Measurements from ENCODE around the gene C5orf34. TPM values are rescaled to one million over a fixed set of nuclear protein-coding genes. Genes with fewer than 3 reads are reported as not detected.

Gene C5orf34
- total and polyA plus RNA-seq, 9 of the 15 experiments (the other 6 are each of a cell fraction or from before 2014, with no cell fraction given): 13.2 to 32.6 (median 20.7) TPM

GRCh38 chr5:43514816-43515677 is at the start of gene C5orf34 (continued):
- TF ChIP-seq TRIM25 (IDR thresholded peaks at IDR 0.05; ENCODE audit: borderline replicate concordance) (no peak), ZNF253 (CRISPR knock-in tag; conservative IDR thresholded peaks at IDR 0.05) (no peak), PHTF2 (CRISPR knock-in tag; IDR thresholded peaks at IDR 0.05) (no peak), CBX1 (IDR thresholded peaks at IDR 0.05; ENCODE audit: low read depth) (peak; percentile 58; the same call in 1 of the 2 replicates), STAT6 (CRISPR knock-in tag; IDR thresholded peaks at IDR 0.05) (peak; percentile 87; the same call in 1 of the 2 replicates), ZNF140 (CRISPR knock-in tag; IDR thresholded peaks at IDR 0.05) (no peak), ZNF561 (CRISPR knock-in tag; conservative IDR thresholded peaks at IDR 0.05) (no peak), NFXL1 (CRISPR knock-in tag; IDR thresholded peaks at IDR 0.05) (no peak), ZNF311 (CRISPR knock-in tag; IDR thresholded peaks at IDR 0.05) (no peak), SPI1 (IDR thresholded peaks at IDR 0.05; ENCODE audit: borderline replicate concordance, low read depth, low read length) (peak; percentile 75; the same call in 1 of the 2 replicates), POLR2AphosphoS2 (IDR thresholded peaks at IDR 0.05; ENCODE audit: low read length) (no peak; the same call in 1 of the 2 replicates), HNRNPLL (IDR thresholded peaks at IDR 0.05; ENCODE audit: low read depth, low read length, poor library complexity, severe bottlenecking) (peak; percentile 95), TSC22D4 (tag; IDR thresholded peaks at IDR 0.05) (no peak), PTTG1 (tag; IDR thresholded peaks at IDR 0.05; ENCODE audit: low read depth) (no peak), ZNF830 (CRISPR knock-in tag; IDR thresholded peaks at IDR 0.05) (no peak), IRF9 (tag; IDR thresholded peaks at IDR 0.05) (0 out of 2 replicates have a peak, but pooled peaks have one; percentile 5), ZNF175 (CRISPR knock-in tag; IDR thresholded peaks at IDR 0.05; ENCODE audit: low read depth) (0 out of 2 replicates have a peak, but pooled peaks have one; percentile 10), ZNF583 (CRISPR knock-in tag; IDR thresholded peaks at IDR 0.05) (no peak), DLX4 (CRISPR knock-in tag; IDR thresholded peaks at IDR 0.05) (no peak), ELF4 (CRISPR knock-in tag; IDR thresholded peaks at IDR 0.05) (0 out of 2 replicates have a peak, but pooled peaks have one; percentile 59), ERF (CRISPR knock-in tag; IDR thresholded peaks at IDR 0.05) (no peak), ZNF408 (CRISPR knock-in tag; IDR thresholded peaks at IDR 0.05; ENCODE audit: low read depth) (no peak), SUPT5H (IDR thresholded peaks at IDR 0.05) (peak; percentile 96), BHLHE40 (IDR thresholded peaks at IDR 0.05; ENCODE audit: low read length) (no peak)

Data from K562 (cell line).